IMR-90 (cell line): ENCODE results near the gene PNMA5. TPM values are rescaled to one million over a fixed set of nuclear protein-coding genes. Genes with fewer than 3 reads are reported as not detected.
"Not testable (repeated sequence)": the region's sequence is repeated elsewhere in the genome, so short reads cannot be mapped to it uniquely, and the experiment has no call there.

Source experiments
- ATAC-seq: fragments of 200-7000 bp; cut with Tn5 transposase; 2 replicates; pipeline ENCODE4 v1.9.1; 2020; ENCODE audit warnings: low read depth, mild to moderate bottlenecking, moderate library complexity
- BruUV-seq: library from RNA; stranded (reverse); fragments of 400-500 nt; replicated peaks from 2 replicates; lab custom pipeline; 2021; lab: Mats Ljungman, UMichigan
- CTCF ChIA-PET: fragments of 300-600 bp; formaldehyde crosslinking; extraction: SDS; loops from one replicate; lab custom pipeline; 2021; ENCODE audit warnings: antibody characterized with exemption; lab: Yijun Ruan, JAX
- POLR2A ChIA-PET: fragments of 300-600 bp; sonication (Branson Sonifier 250); formaldehyde crosslinking; loops from one replicate; lab custom pipeline; 2022; ENCODE audit warnings: antibody characterized with exemption; ENCODE audit not compliant: unreplicated experiment; lab: Charles Lee
- DNase-seq: peaks from one replicate; pipeline ENCODE4 v3.0.0; 2013
- H2AFZ ChIP-seq: replicated peaks from 2 replicates; pipeline ENCODE3; 2013; ENCODE audit warnings: low read length, mild to moderate bottlenecking; ENCODE audit not compliant: poor library complexity
- H2AK5ac ChIP-seq: 2 replicates; pipeline ENCODE4 v1.6.1; 2013; ENCODE audit warnings: low read depth, low read length, inconsistent platforms
- H2AK9ac ChIP-seq: replicated peaks from 2 replicates; pipeline ENCODE3; 2013; ENCODE audit warnings: mild to moderate bottlenecking, low read depth, low read length, moderate library complexity; ENCODE audit not compliant: poor library complexity
- H2BK120ac ChIP-seq: 2 replicates; pipeline ENCODE4 v1.6.1; 2013; ENCODE audit warnings: low read depth, low read length, inconsistent platforms
- H2BK15ac ChIP-seq: 3 replicates; pipeline ENCODE4 v1.6.1; 2013; ENCODE audit warnings: low read depth, low read length, inconsistent platforms
- H2BK20ac ChIP-seq: 2 replicates; pipeline ENCODE4 v1.6.1; 2013; ENCODE audit warnings: low read depth, mild to moderate bottlenecking, inconsistent platforms, low read length, moderate library complexity
- H2BK5ac ChIP-seq: 2 replicates; pipeline ENCODE4 v1.6.1; 2013; ENCODE audit warnings: mild to moderate bottlenecking, low read depth, low read length, inconsistent platforms; ENCODE audit not compliant: poor library complexity, severe bottlenecking
- H3K14ac ChIP-seq: replicated peaks from 2 replicates; pipeline ENCODE4 v1.6.1; 2013; ENCODE audit warnings: low read depth, low read length, inconsistent platforms
- H3K18ac ChIP-seq: 2 replicates; pipeline ENCODE4 v1.6.1; 2013; ENCODE audit warnings: low read depth, low read length, control low read depth
- H3K23ac ChIP-seq: 2 replicates; pipeline ENCODE4 v1.6.1; 2013; ENCODE audit warnings: low read depth, low read length, inconsistent platforms
- H3K27ac ChIP-seq: 2 replicates; pipeline ENCODE4 v1.5.1; 2013; ENCODE audit warnings: mild to moderate bottlenecking, control low read depth, low read length; ENCODE audit not compliant: insufficient read depth
- H3K27me3 ChIP-seq: 2 replicates; pipeline ENCODE4 v1.6.1; 2013; ENCODE audit warnings: low read length; ENCODE audit not compliant: control insufficient read depth, insufficient read depth
- H3K36me3 ChIP-seq: 2 replicates; pipeline ENCODE4 v1.6.1; 2013; ENCODE audit warnings: low read length, mixed read lengths; ENCODE audit not compliant: control insufficient read depth, insufficient read depth
- H3K4ac ChIP-seq: 2 replicates; pipeline ENCODE4 v1.6.1; 2013; ENCODE audit warnings: low read depth, low read length, inconsistent platforms
- H3K4me1 ChIP-seq: 2 replicates; pipeline ENCODE4 v1.6.1; 2013; ENCODE audit warnings: low read length, mixed read lengths; ENCODE audit not compliant: control insufficient read depth, insufficient read depth
- H3K4me2 ChIP-seq: 2 replicates; pipeline ENCODE4 v1.6.1; 2013; ENCODE audit warnings: low read depth, mild to moderate bottlenecking, control low read depth, low read length, moderate library complexity
- H3K4me3 ChIP-seq: 2 replicates; pipeline ENCODE4 v1.5.1; 2013; ENCODE audit warnings: low read depth, mild to moderate bottlenecking, control low read depth, low read length, moderate library complexity; ENCODE audit not compliant: insufficient read depth
- H3K56ac ChIP-seq: 2 replicates; pipeline ENCODE4 v1.6.1; 2013; ENCODE audit warnings: low read length, inconsistent platforms; ENCODE audit not compliant: insufficient read depth; ENCODE audit errors: extremely low read depth
- H3K79me1 ChIP-seq, 2 experiments: 2 replicates each; pipeline ENCODE4 v1.6.1; 2013; ENCODE audit warnings: low read length in 2 of 2, inconsistent platforms in 1 of 2, low read depth in 1 of 2
- H3K9ac ChIP-seq: 2 replicates; pipeline ENCODE4 v1.6.1; 2013; ENCODE audit warnings: low read depth, low read length, control low read depth
- H3K9me1 ChIP-seq: 2 replicates; pipeline ENCODE4 v1.6.1; 2013; ENCODE audit warnings: low read length, inconsistent platforms; ENCODE audit not compliant: insufficient read depth
- H3K9me3 ChIP-seq: 2 replicates; pipeline ENCODE4 v1.6.1; 2013; ENCODE audit warnings: low read length; ENCODE audit not compliant: control insufficient read depth, insufficient read depth
- H4K20me1 ChIP-seq: 2 replicates; pipeline ENCODE4 v1.6.1; 2013; ENCODE audit warnings: low read length, inconsistent platforms; ENCODE audit not compliant: insufficient read depth
- H4K5ac ChIP-seq: 2 replicates; pipeline ENCODE4 v1.6.1; 2013; ENCODE audit warnings: mild to moderate bottlenecking, low read depth, low read length, control low read depth
- H4K8ac ChIP-seq, 2 experiments: 2 replicates each; pipeline ENCODE4 v1.6.1; 2013; ENCODE audit warnings: low read depth in 2 of 2, low read length in 2 of 2, control low read depth in 1 of 2, inconsistent platforms in 1 of 2
- H4K91ac ChIP-seq: 2 replicates; pipeline ENCODE4 v1.6.1; 2013; ENCODE audit warnings: low read depth, low read length, inconsistent platforms; ENCODE audit not compliant: insufficient read depth
- WGBS, 2 experiments: methylation state at CpG; one replicate each; pipeline versions ENCODE4 v1.1.5 to v1.1.7; 2013; ENCODE audit warnings: missing lambda C conversion rate in 2 of 2; ENCODE audit not compliant: insufficient read length in 1 of 2; ENCODE audit errors: extremely low coverage in 2 of 2; 5-methylcytosine and 5-hydroxymethylcytosine counted together
- dilution Hi-C: fragments of 300-500 bp; cut with HindIII; formaldehyde crosslinking; loops from one replicate; pipeline ENCODE4 v1.14.3; 2018; ENCODE audit warnings: low sequenced_read_pairs; ENCODE audit not compliant: unreplicated experiment
- in situ Hi-C: fragments of 300-500 bp; cut with MboI; formaldehyde crosslinking; loops from 3 replicates; pipeline ENCODE4 v1.14.3; 2019; ENCODE audit warnings: low sequenced_read_pairs, inconsistent platforms, mixed read lengths
- intact Hi-C: fragments of 100-400 bp; cut with micrococcal nuclease; formaldehyde crosslinking; loops from 2 replicates; pipeline ENCODE4 v1.10.0; 2022
- polyA plus RNA-seq, 3 experiments: library from polyadenylated mRNA; depleted of rRNA; stranded (reverse); fragments of >200 nt; gene quantifications; 2 replicates each; pipeline ENCODE4 v1.2.3, GENCODE V29; 2012; ENCODE audit warnings: low replicate concordance in 1 of 3
- total RNA-seq: library from RNA; depleted of rRNA; stranded (reverse); fragments of >200 nt; gene quantifications from 2 replicates; pipeline ENCODE4 v1.2.3, GENCODE V29; 2012

The PNMA5 gene
- total and polyA plus RNA-seq, 2 of the 4 experiments (the other 2 are of a cell fraction): not detected

DNA sequence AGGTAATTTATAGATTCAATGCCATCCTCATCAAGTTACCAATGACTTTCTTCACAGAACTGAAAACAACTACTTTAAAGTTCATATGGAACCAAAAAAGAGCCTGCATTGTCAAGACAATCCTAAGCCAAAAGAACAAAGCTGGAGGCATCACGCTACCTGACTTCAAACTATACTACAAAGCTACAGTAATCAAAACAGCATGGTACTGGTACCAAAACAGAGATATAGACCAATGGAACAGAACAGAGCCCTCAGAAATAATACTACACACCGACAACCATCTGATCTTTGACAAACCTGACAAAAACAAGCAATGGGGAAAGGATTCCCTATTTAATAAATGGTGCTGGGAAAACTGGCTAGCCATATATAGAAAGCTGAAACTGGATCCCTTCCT lies 23.3 kb upstream of the PNMA5 start:
- H4K5ac ChIP-seq, CTCF ChIA-PET, H3K9me3 ChIP-seq, H3K36me3 ChIP-seq, H4K8ac ChIP-seq, H3K79me1 ChIP-seq, H3K27ac ChIP-seq, H2BK5ac ChIP-seq, H2AK9ac ChIP-seq, H3K23ac ChIP-seq, H2BK20ac ChIP-seq, H4K20me1 ChIP-seq, H3K9ac ChIP-seq, H2BK15ac ChIP-seq, H3K4me3 ChIP-seq, H3K14ac ChIP-seq, H3K9me1 ChIP-seq, dilution Hi-C loops, H2BK120ac ChIP-seq, BruUV-seq, POLR2A ChIA-PET, ATAC-seq, H3K56ac ChIP-seq, in situ Hi-C loops, intact Hi-C loops, H4K91ac ChIP-seq, H3K27me3 ChIP-seq, H2AFZ ChIP-seq, DNase-seq, H3K4me2 ChIP-seq, H3K18ac ChIP-seq, H2AK5ac ChIP-seq, H3K4me1 ChIP-seq, H3K4ac ChIP-seq: not testable (repeated sequence)
- no CpG with 5 or more reads among the region's 2 CpGs for WGBS, 2 experiments
